Measurements from ENCODE around the gene FYB1. TPM values are rescaled to one million over a fixed set of nuclear protein-coding genes. Genes with fewer than 3 reads are reported as not detected.

The FYB1 gene
- total RNA-seq, 1 donor from 2014 or later, result not detected

DNA sequence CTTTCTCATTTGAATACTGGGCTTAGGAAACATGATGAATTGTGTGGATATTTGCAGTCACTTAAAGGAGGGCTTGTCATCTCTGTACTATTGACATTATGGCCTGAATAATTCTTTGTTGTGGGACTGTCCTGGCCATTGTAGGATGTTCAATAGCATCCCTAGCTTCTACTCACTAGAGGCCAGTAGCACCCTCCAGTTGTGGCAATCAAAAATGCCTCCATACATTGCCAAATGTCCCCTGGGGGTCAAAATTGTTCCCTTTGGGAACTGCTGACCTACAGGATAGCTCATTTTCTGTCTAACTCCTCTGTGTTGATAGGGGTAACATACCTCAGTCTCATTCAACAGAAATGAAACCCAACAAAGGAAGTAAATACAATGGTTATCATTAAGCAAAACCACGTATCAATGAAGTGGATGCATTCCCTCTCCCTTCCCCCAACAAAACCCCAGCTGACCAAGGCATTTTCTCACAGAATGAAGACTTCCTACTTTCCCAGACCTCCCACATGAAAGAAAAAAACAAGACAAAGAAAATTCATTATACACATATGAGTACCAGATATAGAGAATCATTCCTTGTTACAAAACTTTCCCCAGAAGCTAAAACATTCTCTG is 18.1 kb downstream of the FYB1 start:
- Mint-ChIP-seq H3K36me3 (ENCODE audit: unreplicated experiment) (no peaks in the 10 kb centered on the region), H3K27me3 (ENCODE audit: unreplicated experiment) (peaks cover 2% of the 10 kb centered on the region), H3K9me3 (ENCODE audit: unreplicated experiment) (no peaks in the 10 kb centered on the region), H3K4me3 (ENCODE audit: unreplicated experiment) (no peak overlapping the region), H3K27ac (ENCODE audit: unreplicated experiment) (no peak overlapping the region), H3K4me1 (ENCODE audit: low read depth, unreplicated experiment) (no peaks in the 10 kb centered on the region)
- TF ChIP-seq, protein P1, sequence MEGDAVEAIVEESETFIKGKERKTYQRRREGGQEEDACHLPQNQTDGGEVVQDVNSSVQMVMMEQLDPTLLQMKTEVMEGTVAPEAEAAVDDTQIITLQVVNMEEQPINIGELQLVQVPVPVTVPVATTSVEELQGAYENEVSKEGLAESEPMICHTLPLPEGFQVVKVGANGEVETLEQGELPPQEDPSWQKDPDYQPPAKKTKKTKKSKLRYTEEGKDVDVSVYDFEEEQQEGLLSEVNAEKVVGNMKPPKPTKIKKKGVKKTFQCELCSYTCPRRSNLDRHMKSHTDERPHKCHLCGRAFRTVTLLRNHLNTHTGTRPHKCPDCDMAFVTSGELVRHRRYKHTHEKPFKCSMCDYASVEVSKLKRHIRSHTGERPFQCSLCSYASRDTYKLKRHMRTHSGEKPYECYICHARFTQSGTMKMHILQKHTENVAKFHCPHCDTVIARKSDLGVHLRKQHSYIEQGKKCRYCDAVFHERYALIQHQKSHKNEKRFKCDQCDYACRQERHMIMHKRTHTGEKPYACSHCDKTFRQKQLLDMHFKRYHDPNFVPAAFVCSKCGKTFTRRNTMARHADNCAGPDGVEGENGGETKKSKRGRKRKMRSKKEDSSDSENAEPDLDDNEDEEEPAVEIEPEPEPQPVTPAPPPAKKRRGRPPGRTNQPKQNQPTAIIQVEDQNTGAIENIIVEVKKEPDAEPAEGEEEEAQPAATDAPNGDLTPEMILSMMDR (IDR thresholded peaks at IDR 0.05; ENCODE audit: partially characterized antibody, unreplicated experiment), result no peak
- no peak for DNase-seq

DNA sequence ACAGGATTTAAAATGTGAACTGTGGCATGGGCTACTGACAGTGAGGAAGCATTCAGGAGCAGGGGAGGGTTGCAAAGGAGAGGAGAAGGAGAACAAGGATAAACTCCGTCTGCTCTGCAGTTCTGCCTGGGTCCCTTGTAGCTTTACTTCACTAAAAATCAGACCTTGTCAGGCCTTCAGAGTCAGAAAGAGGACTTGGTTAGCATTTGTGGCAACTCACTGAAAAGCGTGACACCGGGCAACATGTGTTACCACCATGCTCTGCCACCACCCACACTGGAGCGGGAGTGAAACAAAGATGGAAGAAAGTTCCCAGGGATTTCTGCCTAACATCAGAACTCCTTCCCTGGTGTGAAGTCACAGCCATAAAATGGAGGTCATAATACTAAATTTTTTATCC is 19.3 kb downstream of the FYB1 start:
- TF ChIP-seq, protein P1 (IDR thresholded peaks at IDR 0.05; ENCODE audit: partially characterized antibody, unreplicated experiment), result no peak
- H3K9me3 Mint-ChIP-seq (ENCODE audit: unreplicated experiment), result no peaks in the 10 kb centered on the region
- no peaks in the 10 kb centered on the region for H3K4me1 Mint-ChIP-seq (ENCODE audit: low read depth, unreplicated experiment)
- H3K4me3 Mint-ChIP-seq (ENCODE audit: unreplicated experiment), result no peak overlapping the region
- no peak for DNase-seq
- no peak overlapping the region for H3K27ac Mint-ChIP-seq (ENCODE audit: unreplicated experiment)
- no peaks in the 10 kb centered on the region for H3K36me3 Mint-ChIP-seq (ENCODE audit: unreplicated experiment)
- peaks cover 2% of the 10 kb centered on the region for H3K27me3 Mint-ChIP-seq (ENCODE audit: unreplicated experiment)

DNA sequence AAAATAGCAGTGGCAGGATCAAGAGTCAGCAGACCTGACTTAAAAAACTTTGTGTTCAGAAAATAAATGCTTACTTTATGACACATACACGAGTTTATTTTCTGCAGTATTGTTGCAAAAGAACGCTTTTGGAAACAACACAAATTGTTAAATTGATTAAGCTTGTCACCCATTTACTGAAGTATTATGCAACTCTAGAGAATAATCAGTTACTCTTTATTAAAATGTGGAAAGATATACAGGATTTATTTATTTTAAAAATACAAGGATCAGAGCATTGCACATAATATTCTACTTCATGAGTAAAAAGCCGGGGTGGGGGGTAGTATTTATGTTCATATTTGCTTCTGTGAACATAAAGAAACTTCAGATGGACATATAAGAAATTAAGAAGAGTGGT is 20.0 kb downstream of the FYB1 start:
- Mint-ChIP-seq H3K36me3 (ENCODE audit: unreplicated experiment) (no peaks in the 10 kb centered on the region), H3K4me1 (ENCODE audit: low read depth, unreplicated experiment) (no peaks in the 10 kb centered on the region), H3K27me3 (ENCODE audit: unreplicated experiment) (peaks cover 2% of the 10 kb centered on the region), H3K27ac (ENCODE audit: unreplicated experiment) (no peak overlapping the region), H3K4me3 (ENCODE audit: unreplicated experiment) (no peak overlapping the region), H3K9me3 (ENCODE audit: unreplicated experiment) (no peaks in the 10 kb centered on the region)
- no peak for DNase-seq
- TF ChIP-seq, protein P1 (IDR thresholded peaks at IDR 0.05; ENCODE audit: partially characterized antibody, unreplicated experiment), result no peak

DNA sequence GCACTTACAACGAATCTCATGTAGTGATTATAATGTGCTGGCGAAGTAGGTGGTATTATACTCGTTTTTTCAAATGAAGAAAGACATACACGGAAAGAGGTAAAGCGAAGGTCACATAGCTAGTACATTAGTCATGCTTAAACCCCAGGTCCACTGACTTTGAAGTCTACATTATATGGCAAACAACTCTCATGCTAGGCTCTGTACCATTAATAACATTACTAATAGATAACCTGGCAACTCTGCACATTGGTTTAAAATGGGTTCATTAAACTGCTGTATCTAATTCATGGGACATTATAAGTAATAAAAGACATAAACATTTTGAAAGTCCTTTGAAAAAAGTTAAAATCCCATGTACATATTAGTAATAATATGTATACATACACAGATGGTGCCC is 21.2 kb downstream of the FYB1 start:
- DNase-seq, result no peak
- Mint-ChIP-seq H3K27ac (ENCODE audit: unreplicated experiment) (no peak overlapping the region), H3K36me3 (ENCODE audit: unreplicated experiment) (no peaks in the 10 kb centered on the region), H3K9me3 (ENCODE audit: unreplicated experiment) (no peaks in the 10 kb centered on the region), H3K27me3 (ENCODE audit: unreplicated experiment) (peaks cover 2% of the 10 kb centered on the region), H3K4me1 (ENCODE audit: low read depth, unreplicated experiment) (no peaks in the 10 kb centered on the region), H3K4me3 (ENCODE audit: unreplicated experiment) (no peak overlapping the region)
- TF ChIP-seq, protein P1 (IDR thresholded peaks at IDR 0.05; ENCODE audit: partially characterized antibody, unreplicated experiment), result no peak

DNA sequence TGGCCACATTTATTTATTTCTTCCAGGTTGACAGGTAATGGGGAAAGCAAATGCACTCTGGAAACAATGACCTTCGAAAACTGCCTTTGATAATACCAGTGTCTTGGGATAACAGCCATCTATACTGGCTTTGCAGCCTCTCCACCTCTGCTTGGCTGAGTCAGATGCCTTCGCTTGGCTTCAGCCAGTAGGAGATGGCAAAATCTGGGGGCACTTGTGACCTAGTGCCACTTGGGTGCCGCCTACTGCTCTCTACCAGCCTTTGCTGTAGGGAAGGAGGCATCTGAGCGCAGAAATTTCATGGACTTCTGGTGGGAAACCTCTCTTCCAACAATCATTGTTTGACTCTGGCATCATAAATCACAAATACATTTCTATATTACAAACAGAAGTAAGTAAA is 21.8 kb downstream of the FYB1 start:
- Mint-ChIP-seq H3K4me1 (ENCODE audit: low read depth, unreplicated experiment) (no peaks in the 10 kb centered on the region), H3K27me3 (ENCODE audit: unreplicated experiment) (peaks cover 2% of the 10 kb centered on the region), H3K9me3 (ENCODE audit: unreplicated experiment) (no peaks in the 10 kb centered on the region), H3K27ac (ENCODE audit: unreplicated experiment) (no peak overlapping the region), H3K4me3 (ENCODE audit: unreplicated experiment) (no peak overlapping the region), H3K36me3 (ENCODE audit: unreplicated experiment) (no peaks in the 10 kb centered on the region)
- no peak for DNase-seq
- TF ChIP-seq, protein P1 (IDR thresholded peaks at IDR 0.05; ENCODE audit: partially characterized antibody, unreplicated experiment), result no peak

Measured in glutamatergic neuron (in vitro differentiated cells).